NCI-H345 treated with DMSO at 0.1 percent for 48 hours (cell line): ENCODE data around the gene CCDC27.

Experiments used
- DNase-seq: peaks from one replicate; lab custom pipeline; 2025; ENCODE audit not compliant: unreplicated experiment; lab: John Stamatoyannopoulos, UW

Gene CCDC27

DNA sequence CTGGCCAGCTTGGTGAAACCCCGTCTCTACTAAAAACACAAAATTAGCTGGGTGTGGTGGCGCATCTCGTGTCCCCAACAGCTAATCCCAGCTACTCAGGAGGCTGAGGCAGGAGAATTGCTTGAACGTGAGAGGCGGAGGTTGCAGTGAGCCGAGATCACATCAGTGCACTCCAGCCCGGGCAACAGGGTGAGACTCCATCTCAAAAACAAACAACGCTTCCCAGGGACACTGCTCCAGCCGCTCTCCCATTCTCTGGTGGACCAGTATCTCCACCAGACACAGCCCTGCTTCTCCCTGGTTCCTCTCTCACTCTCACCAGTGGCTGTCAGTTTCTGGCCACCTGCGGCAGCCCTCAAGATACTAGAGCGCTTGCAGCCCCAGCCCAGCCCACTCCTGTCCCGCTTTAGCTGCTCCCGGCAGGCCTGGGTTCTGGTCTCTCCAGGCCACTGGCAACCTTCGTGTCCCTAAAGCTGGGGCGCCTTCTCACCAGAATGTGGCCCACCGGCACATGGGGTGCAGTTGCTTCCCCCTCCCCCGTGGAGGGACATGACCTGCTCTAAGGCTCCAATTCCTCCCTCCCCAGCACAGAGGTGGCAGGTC is 65.0 kb downstream of the CCDC27 start:
- DNase-seq: no peak

DNA sequence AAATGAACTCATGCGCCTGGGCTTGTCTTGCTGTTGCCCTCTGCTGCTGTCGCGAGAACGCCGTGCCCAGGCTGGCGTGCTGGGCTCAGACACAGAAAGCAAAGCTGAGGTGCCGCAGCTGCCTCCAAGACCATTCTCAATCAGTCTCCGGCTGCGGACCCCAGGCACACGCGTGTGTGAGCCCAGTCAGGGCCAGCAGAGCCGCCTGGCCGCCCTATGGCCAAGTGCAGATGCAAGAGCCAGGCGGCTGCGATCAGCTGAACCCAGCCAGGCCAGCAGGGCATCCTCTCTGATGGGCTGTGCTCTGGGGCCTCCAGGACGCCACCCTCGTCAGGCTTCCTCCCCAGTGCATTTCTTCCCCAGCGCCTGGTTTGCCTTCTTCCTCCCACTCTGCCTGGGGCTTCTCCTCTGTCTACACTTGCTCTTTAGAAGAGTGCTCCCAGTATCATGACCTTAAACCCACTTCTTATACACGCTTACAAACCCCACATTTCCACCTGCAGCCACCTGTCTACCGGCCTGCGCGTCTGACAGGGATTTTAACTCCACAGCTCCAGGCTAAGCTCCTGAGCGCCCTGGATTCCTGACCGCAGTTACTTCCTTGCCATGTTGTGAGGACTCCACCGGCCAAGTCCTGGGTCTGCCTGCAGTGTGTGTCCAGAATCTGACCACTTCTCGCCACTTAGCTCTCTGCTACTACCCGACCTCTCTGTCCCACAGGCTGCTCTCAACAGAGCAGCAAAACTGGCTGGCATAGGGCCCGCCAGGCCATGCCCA is 65.8 kb downstream of the CCDC27 start:
- no peak for DNase-seq

DNA sequence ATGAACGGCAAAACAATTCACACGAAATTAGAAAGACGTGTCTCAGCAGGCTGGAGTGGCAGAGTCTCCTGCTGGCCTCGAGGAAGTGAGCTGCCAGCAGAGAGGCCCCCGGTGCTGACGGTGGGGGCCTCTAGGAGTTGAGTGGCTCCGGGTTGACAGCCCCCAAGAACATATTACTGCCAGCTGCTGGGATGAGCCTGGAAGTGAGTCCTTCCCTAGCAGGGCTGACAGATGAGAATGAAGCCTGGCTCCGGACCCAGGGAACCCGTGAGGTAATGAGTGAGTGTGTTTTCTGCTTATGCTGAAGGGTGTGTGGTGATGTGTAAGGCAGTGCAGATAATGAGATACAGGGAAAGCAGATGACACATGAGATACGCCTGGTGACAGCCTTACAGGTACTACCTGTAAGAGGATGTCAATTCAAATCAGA is 67.5 kb downstream of the CCDC27 start:
- DNase-seq: no peak

DNA sequence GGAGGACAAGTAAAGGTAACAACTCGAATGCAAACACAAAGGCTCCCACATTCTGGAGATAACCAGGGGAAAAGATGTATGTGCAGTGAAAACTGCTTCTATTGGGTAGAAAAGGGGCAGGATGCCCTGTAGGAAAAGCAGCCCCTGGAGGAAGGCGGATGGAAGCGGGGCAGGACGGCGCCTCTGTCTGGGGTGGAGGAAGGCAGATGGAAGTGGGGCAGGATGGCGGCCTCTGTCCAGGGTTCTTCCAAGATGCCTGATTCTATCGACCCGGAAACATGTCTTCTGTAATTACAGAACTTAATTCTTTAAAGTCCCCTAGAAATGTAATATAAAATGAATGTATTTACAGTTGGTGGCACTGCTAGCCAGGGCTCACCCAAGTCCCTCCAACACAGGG is 68.1 kb downstream of the CCDC27 start:
- DNase-seq: no peak

DNA sequence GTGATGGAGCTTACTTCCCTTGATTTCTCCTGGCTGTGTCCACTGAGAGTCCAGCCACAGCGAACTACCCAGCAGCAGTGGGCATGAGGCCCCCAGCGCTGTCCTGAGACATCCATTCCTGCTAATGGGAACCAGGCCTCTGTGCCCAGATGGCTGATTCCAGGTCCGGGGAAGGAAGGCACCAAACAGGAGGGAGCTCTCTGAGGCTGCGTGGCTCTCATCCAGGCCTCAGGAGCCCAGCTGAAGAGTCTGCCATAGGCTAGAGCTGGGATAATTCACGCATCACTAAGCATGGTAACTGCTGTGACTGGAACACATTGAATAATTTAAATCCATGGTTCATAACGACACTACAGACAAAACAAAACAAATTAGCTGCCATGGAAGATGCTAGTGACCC is 68.8 kb downstream of the CCDC27 start:
- DNase-seq: no peak
